GM19238 (cell line): ENCODE data around the gene SWI5.
"Not testable (repeated sequence)": the region's sequence is repeated elsewhere in the genome, so short reads cannot be mapped to it uniquely, and the experiment has no call there.

Source experiments
- DNase-seq: peaks from one replicate; pipeline ENCODE4 v3.0.0; 2011; ENCODE audit warnings: low spot score; ENCODE audit not compliant: insufficient read length

The SWI5 gene

GRCh38 chr9:128279088-128280073 is 3.3 kb downstream of the SWI5 start:
- DNase-seq = not testable (repeated sequence)

DNA sequence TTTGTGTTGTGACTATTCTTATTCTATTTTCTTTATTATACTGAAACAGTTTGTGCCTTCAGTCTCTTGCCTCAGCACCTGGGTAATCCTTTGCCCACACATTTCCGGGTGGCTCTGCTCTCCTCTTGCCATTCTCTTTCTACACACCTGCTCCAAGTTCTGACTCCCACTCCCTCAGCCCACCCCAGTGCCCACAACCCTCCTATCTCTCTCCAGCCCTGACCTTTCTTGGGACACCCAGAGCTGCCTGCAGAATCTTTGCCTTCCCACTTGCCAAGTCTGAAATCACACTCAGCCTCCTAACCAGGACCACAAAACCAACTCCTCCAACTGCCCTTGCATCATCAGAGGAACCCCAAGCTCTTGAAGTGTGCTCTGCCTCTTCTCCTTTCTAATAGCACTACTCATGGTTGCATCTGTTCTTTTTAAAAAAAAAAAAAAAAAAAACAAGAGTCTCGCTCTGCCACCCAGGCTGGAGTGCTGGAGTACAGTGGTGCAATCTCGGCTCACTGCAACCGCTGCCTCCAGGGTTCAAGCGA is 4.1 kb downstream of the SWI5 start:
- DNase-seq = no peak

DNA sequence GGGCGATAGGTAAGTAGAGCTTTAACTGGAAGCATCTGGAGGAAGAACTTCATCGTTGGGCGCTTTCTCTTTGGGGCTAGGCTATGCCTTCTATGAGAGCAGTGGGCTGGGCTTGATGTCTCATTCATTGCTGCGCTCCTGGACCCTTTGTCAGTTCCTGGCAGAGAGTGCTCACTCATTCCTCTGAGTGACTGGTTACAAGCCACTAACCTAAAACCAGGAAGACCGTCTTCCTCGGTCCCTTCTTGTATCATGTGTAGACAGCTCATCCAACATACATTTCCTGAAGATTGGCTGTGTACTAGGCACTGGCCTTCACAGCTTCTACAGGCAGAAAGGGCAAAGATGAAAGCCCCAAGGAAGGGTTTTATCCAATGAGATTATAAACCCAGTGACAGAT is 6.4 kb downstream of the SWI5 start:
- DNase-seq = no peak

DNA sequence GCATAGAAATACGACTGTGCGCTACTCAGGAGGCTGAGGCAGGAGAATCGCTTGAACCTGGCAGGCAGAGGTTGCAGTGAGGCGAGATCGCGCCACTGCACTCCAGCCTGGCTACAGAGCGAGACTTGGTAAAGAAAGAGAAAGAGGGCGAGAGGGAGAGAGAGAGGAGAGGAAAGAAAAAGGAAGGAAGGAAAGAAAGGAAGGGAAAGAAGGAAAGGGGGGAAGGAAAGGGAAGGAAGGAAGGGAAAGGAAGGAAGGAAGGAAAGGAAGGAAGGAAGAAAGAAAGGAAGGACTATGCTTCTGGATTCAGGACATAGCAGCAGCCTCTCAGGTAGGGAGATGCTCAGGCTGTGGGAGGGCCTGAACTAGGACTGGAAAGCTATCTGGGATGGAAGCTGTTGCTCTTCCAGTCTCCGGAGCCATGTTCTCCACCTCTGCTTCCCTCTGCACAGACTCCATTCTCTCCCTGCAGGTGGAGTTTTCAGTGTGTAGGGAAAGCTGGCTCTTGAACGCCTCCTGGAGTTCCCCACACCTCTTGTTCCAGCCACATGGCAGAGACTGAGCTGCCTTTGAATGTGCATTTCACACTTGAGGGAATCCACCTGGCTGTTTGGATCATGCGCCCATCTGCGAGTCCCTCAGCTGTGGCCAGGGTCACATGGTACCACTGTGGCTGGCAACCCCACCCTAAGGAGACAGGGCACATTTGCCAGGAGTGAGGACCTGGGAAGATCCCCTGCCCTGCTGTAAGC is 9.1 kb downstream of the SWI5 start:
- no peak for DNase-seq

- no peak for DNase-seq
Measured at GRCh38 chr9:128286440-128286839, 10.4 kb downstream of the SWI5 start.

- DNase-seq = no peak
Measured at GRCh38 chr9:128288273-128289004, 12.4 kb downstream of the SWI5 start.

DNA sequence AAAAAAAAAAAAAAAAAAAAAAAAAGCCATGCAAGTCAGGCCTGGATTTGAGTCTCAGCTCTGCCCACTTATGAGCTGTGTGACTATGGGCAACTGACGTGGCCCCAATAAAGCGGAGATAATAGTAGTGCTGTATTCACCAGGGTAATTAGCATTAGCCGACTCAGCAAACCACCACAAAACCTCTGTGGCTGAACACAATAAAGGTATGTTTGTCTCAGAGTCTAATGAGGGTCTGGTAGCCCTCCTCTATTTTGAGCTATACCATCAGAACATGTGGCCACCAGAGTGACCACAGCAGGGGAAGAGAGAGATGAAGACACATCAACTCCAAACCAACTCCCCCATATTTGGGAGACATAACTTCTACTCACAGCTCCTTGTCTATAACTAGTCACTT is 15.9 kb downstream of the SWI5 start:
- no peak for DNase-seq

- DNase-seq = no peak
Measured at GRCh38 chr9:128293091-128293490, 17.0 kb downstream of the SWI5 start.

DNA sequence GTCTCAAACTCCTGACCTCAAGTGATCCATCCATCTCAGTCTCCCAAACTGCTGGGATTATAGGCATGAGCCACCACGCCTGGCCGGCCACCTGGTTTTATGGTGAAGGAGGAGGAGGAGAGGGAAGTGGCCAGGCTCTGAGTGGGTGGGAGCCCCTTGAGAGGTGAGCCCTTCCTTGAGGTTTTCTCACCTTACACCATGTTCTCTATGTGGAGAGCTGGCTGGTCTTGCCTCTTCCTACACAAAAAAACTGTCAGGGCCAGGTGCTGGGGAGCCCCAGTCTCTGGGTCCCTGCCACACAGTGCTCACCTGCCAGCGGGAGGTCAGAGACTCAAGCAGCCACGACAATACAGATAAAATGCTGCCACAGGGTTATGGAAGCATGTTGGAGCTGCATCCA is 18.1 kb downstream of the SWI5 start:
- DNase-seq = no peak

- no peak for DNase-seq
Measured at GRCh38 chr9:128296340-128297220, 20.5 kb downstream of the SWI5 start.

GRCh38 chr9:128297221-128297773 is 21.2 kb downstream of the SWI5 start:
- no peak for DNase-seq

DNA sequence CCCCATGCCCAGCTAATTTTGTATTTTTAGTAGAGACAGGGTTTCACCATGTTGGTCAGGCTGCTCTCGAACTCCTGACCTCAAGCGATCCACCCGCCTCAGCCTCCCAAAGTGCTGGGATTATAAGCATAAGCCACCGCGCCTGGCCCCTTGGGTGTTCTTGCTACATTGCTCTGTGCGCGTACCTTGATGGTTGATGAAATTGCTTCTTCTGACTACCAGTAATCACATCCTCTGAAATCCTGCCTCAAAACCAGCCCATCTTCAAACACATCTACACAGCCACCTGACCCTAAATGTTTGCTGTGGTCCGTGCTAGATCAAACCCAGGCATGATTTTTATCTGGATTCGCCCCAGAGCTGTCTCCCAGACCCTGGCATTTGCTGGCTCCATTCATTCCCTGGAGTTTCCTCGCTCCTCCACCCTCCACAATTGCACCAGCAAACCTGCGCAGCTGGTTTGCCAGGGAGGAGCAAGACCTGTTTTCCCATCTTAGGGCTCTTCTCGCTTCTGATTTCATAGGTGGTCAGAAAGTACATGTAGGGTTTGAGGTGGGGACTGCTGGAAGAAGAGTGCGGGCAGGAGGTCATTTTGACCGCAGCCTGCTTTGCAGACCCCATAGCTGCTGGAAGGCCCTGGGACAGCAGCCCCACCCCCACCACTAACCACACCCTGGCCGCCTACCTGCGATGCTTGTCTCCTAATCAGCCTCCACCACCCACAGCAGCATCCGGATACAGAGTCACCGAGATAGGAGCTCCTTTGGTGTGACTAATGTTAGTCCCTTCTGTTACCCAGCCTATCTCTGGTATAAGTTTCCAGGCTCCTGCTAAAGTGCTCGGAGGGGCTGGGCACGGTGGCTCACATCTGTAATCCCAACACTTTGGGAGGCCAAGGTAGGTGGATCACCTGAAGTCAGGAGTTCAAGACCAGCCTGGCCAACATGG is 22.7 kb downstream of the SWI5 start:
- no peak for DNase-seq

DNA sequence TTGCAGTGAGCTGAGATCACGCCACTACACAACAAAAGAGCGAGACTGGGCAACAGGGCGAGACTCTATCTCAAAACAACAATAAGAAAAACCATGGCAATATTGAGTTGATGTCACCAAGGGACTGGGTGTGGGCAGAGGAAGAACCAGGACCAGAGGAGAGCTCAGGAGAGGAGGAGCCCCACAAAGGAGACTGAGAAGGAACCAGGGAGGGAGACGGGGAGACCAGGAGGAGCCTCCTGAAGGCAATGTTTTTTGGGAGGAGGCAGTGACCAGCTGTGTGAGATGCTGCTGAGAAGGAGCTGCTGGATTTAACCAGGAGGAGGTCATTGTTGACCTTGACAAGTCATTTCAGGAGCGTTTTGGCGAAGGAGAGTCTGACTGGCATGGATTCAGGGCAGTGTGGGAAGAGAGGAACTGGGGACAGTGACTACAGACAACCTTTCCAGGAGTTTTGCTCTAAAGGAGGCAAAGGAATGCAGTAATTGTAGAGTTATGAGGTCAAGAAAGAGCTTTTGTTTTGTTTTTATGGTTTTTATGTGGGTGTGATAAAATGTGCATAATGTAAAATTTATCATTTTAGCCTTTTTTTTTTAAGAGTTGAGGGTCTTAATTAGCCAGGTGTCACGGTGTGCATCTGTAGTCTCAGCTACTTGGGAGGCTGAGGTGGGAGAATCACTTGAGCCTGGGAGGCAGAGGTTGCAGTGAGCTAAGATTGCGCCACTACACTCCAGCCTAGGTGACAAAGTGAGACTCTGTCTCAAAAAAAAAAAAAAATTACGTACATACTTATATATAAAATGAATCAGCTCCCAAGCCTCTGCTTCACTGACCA is 28.3 kb downstream of the SWI5 start:
- no peak for DNase-seq

DNA sequence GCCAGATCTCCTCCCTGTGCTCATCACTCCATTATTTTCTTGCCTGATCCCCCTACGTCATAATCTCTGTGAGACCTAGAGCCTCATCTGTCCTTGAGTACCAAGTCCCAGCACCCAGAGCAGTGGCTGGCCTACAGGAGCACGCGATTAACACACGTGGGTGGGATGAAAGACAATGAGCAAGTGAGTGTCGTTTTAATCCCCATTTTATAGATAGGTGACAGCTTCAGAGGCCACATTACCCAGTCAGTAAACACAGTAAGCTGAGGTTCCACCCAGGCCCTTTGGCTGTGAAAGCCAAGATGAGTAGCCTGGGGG is 28.9 kb downstream of the SWI5 start:
- DNase-seq = no peak

GRCh38 chr9:128309551-128309950 is 33.5 kb downstream of the SWI5 start:
- DNase-seq = no peak

GRCh38 chr9:128310461-128310860 is 34.4 kb downstream of the SWI5 start:
- no peak for DNase-seq

- DNase-seq = no peak
Measured at GRCh38 chr9:128314697-128315096, 38.6 kb downstream of the SWI5 start.

DNA sequence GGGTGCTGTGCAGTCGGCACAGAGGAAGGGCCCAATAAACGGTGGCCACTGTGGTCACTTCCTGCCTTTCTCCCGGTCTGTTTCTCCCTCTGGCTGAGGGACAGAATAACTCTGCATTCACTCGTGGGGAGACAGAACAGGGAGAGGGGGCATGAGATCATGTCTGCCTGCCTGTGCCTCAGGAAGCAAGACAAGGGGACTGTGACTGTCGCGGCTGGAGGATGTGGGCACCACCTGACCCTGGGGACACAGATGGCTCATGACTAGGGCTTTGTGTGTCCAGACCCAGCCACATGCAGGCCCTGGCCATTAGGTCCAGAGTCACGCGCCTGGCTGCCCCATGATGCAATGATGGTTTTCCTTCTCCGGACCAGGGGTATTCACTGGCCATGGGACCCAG is 40.3 kb downstream of the SWI5 start:
- no peak for DNase-seq
